PFSK-1 (cell line): ENCODE measurements around the gene LTO1.

Source experiments
- POLR2AphosphoS5 ChIP-seq: IDR thresholded peaks from 2 replicates; pipeline ENCODE4 v1.6.1; 2012; ENCODE audit warnings: low read depth, mild to moderate bottlenecking, control low read depth, low read length, moderate library complexity
- REST ChIP-seq, 2 experiments: IDR thresholded peaks; 2 replicates each; pipeline versions ENCODE4 v1.6.1 to v1.8.0; 2011 to 2012; ENCODE audit warnings: low read depth in 2 of 2, low read length in 2 of 2, control low read depth in 1 of 2, inconsistent platforms in 1 of 2, mild to moderate bottlenecking in 1 of 2, moderate library complexity in 1 of 2; ENCODE audit not compliant: insufficient read depth in 1 of 2
- TAF1 ChIP-seq: IDR thresholded peaks from 2 replicates; pipeline ENCODE4 v1.6.1; 2012; ENCODE audit warnings: low read length, control low read depth, borderline replicate concordance; ENCODE audit not compliant: insufficient read depth

DNA sequence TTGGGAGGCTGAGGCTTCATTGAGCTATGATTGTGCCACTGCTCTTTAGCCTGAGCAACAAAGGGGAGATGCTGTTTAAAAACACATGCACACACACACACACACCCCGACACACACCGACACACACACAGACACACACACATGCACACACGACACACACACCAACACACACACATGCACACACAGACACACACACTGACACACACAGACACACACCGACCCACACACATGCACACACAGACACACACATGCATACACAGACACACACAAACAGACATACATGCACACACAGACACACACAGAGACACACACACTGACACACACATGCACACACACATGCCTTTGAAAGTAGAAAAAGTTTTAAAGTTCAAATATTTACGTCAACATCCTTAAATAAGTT is 5.5 kb upstream of the LTO1 start:
- TF ChIP-seq POLR2AphosphoS5: no peak
- no peak for TF ChIP-seq REST (IDR thresholded peaks at IDR 0.05; ENCODE audit: insufficient read depth in 1 of 2, low read depth in 2 of 2, low read length in 2 of 2)
- TF ChIP-seq TAF1: no peak
